ENCODE results near the gene SLC43A2. TPM values are rescaled to one million over a fixed set of nuclear protein-coding genes. Genes with fewer than 3 reads are reported as not detected.
"Not testable (repeated sequence)": the region's sequence is repeated elsewhere in the genome, so short reads cannot be mapped to it uniquely, and the experiment has no call there.

The SLC43A2 gene
- total and polyA plus RNA-seq, 2 experiments from 2014 or later: 2.5 to 5.3 TPM

GRCh38 chr17:1573932-1574696 is 54.5 kb downstream of the SLC43A2 start:
- Histone ChIP-seq H3K4me3 (no peak overlapping the region), H3K27me3 (no peaks in the 10 kb centered on the region), H3K9me3 (ENCODE audit: low read depth) (no peaks in the 10 kb centered on the region), H3K27ac (peak overlapping the region; percentile 22), H3K36me3 (no peaks in the 10 kb centered on the region), H3K4me1 (ENCODE audit: low read depth) (peaks cover 10% of the 10 kb centered on the region)
- peak; percentile 86 to 93 for DNase-seq (ENCODE audit: low read depth in 1 of 2, low spot score in 1 of 2)
- peak; percentile 95 for TF ChIP-seq CTCF (IDR thresholded peaks at IDR 0.05; ENCODE audit: low read depth, low read length)

DNA sequence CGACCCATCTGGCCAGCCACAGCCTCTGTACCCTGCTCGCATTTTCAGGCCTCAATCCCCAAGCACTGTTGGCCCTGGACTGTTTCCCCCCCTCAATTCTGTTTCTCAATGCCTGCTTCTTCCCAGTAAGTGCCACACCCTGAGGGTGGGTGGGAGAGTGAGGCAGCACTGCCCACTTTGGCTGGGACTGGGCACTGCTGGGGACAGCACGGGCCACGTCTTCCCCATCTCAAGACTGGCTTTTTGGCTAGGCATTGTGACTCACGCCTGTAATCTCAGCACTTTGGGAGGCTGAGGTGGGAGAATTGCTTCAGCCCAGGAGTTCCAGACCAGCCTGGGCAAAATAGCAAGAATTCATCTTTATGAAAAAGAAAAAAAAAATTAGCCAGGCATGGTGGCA is 56.0 kb downstream of the SLC43A2 start:
- H3K9me3 ChIP-seq (ENCODE audit: low read depth); H3K27ac ChIP-seq; DNase-seq (ENCODE audit: low read depth in 1 of 2, low spot score in 1 of 2); H3K27me3 ChIP-seq; H3K36me3 ChIP-seq; H3K4me3 ChIP-seq: not testable (repeated sequence)
- H3K4me1 ChIP-seq (ENCODE audit: low read depth): peaks cover 10% of the 10 kb centered on the region

GRCh38 chr17:1571341-1571704 is 57.3 kb downstream of the SLC43A2 start:
- Histone ChIP-seq H3K27me3 (no peaks in the 10 kb centered on the region), H3K9me3 (ENCODE audit: low read depth) (no peaks in the 10 kb centered on the region)

DNA sequence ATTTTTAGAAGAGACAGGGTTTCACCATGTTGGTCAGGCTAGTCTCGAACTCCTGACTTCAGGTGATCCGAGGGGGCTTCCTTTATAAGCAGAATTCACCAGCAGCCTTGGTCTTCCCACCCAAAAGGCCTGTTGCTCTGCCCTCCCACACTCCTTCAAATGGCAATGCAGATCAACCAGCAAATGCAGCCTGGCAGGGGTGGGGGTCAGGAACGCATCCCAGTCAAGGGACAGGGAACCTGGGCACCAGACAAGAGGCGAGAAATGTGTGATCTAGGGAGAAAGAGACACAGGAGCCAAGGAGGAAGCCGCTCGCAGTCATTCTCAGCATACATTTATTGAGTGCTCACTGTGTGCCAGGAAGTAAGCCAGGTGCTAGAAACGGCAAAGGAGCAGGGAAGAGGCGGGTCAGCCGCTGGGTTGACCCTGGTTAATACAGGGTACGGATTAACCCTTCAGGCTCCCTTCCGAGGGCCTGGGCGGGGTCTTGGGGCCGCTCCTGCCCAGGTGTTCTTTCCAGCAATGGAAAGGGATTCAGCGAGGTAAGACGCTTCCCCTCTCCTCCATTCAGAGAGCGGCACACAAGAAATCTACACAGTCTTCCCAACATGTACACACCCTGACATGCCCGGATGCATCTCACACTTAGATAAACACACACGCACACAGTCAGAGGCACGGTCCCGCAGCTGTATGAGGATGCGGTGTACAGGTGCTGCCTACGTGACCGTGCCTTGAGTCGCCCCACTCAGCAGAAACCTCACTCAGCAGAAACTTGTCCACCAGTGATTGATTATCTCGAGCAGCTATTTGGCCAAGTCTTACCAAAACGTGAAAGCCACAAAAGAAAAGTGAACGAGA is 59.5 kb downstream of the SLC43A2 start:
- H3K27ac ChIP-seq: no peak overlapping the region
- H3K4me3 ChIP-seq: no peak overlapping the region
- no peak for TF ChIP-seq CTCF (IDR thresholded peaks at IDR 0.05; ENCODE audit: low read depth, low read length)
- H3K36me3 ChIP-seq: no peaks in the 10 kb centered on the region
- no peaks in the 10 kb centered on the region for H3K27me3 ChIP-seq
- no peak for DNase-seq (ENCODE audit: low read depth in 1 of 2, low spot score in 1 of 2)
- H3K4me1 ChIP-seq (ENCODE audit: low read depth): peaks cover 5% of the 10 kb centered on the region
- H3K9me3 ChIP-seq (ENCODE audit: low read depth): no peaks in the 10 kb centered on the region

More at GRCh38 chr17:1571341-1571704, 57.3 kb downstream of the SLC43A2 start:
- no peak for TF ChIP-seq CTCF (IDR thresholded peaks at IDR 0.05; ENCODE audit: low read depth, low read length)
- DNase-seq (ENCODE audit: low read depth in 1 of 2, low spot score in 1 of 2): no peak
- H3K4me1 ChIP-seq (ENCODE audit: low read depth): peaks cover 10% of the 10 kb centered on the region
- H3K36me3 ChIP-seq: no peaks in the 10 kb centered on the region
- no peak overlapping the region for H3K4me3 ChIP-seq
- H3K27ac ChIP-seq: no peak overlapping the region

DNA sequence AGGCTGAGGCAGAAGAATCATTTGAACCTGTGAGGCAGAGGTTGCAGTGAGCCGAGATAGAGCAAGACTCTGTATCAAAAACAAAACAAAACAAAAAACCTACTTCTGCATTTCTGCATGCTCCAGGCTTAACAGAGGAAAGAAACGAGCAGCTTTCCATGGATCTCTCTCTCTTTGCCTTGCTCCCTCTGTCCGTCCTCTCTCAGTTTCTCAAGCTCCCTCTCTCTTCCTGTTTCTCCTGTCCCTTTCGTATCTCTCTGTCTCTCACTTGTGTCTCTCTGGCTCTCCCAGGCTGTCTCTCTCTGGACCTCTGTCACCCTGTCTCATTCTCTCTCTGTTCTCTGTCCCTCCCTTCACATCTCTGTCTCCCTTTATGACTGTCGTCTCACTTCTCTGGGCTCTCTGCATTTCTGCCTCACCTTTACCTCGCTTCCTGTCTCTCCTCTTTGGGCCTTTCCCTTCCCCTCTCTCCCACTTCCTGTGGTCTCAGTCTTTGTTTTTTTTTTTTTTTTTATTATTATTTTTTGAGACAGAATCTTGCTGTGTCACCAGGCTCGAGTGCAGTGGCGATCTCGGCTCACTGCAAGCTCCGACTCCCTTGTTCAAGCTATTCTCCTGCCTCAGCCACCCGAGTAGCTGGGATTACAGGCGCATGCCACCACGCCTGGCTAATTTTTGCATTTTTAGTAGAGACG is 62.0 kb downstream of the SLC43A2 start:
- no peak for DNase-seq (ENCODE audit: low read depth in 1 of 2, low spot score in 1 of 2)

More for the DNA sequence above, 62.0 kb downstream of the SLC43A2 start:
- Histone ChIP-seq H3K4me3 (no peak overlapping the region), H3K9me3 (ENCODE audit: low read depth) (no peaks in the 10 kb centered on the region), H3K27me3 (no peaks in the 10 kb centered on the region), H3K27ac (no peak overlapping the region), H3K4me1 (ENCODE audit: low read depth) (peaks cover 5% of the 10 kb centered on the region), H3K36me3 (no peaks in the 10 kb centered on the region)
- TF ChIP-seq CTCF (IDR thresholded peaks at IDR 0.05; ENCODE audit: low read depth, low read length): no peak
